ENCODE data around the gene NEUROD4.

The NEUROD4 gene

DNA sequence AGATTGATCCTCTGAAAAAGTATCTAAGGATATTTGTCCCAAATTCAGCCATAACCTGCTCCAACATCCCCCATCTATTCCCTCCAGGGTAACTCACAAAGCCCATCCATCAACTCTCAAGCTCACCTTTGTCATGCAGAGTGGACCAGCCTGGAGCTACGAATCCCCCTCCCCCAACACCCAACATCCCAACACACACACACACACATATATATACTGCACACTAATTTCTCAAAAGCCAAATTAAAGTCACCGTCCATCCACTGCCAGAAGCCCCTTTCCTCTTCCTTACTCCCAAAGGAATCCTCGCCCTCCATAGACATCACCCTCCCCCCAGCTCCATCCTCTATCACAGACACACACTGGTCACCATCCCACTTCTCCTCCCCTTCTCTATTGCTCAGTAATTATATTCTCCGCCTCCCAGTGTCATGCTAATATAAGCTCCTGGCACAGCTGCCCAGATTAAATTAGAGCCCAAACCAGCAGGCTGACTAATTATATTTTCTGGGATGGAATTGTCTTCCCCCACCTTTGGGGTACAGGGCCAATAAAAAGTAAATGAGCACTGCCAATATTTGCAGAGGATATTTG, 21.7 kb upstream of the NEUROD4 start:
- DNase-seq (ENCODE audit: low read depth in 2 of 3, low spot score in 2 of 3) = no peak

DNA sequence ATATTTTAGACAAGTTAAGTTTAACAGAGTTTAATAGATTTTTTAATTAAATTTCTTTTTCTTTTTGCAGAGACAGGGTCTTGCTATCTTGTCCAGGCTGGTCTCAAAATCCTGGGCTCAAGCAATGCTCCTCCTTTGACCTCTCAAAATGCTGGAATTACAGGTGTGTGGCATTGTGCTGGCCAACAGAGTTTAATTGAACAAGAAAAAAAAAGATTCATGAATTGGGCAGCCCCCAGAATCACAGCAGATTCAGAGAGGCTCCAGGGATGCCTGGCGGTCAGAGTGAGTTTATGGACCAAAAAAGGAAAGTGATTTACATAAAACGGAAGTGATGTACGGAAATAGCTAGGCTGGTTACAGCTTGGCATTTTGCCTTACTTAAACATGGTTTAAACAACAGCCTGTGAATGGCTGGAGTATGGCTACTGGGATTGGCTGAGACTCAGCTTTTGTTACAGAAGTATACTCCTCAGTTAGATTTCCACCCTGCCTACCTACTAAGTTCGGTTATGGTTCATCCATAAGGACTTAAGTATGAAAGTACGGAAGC, 20.7 kb upstream of the NEUROD4 start:
- DNase-seq (ENCODE audit: low read depth in 2 of 3, low spot score in 2 of 3) = no peak

DNA sequence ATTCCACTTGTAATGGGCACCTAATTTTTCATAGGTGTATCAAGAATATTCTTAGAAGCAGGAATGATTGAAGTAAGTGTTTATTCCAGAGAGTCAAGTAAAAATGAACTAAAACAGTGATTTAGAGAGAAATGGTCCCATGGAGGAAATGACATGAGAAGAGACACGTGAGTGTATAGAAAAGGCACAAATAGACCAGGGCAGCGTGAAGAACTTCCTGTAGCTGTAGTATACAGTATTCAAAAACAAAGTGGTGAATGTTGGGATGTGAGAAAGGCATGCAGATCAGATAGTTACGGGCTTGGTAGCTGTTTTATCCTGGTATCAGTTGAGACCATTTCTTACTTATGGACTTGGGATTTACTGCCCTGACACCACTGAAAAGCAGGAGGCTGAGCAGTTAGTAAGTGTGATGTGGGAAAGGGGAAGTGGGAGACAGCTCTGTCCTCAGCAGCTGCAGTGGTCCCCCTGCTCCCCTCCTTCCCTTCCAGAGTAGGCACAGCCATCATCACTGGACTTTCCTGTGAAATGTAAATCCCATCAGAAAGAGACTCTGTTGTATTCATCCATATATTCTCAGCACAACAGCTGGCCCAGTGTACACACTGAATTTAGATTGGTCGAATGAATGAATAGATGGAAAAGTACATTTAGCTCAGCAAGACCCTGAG, 18.4 kb upstream of the NEUROD4 start:
- DNase-seq (ENCODE audit: low read depth in 2 of 3, low spot score in 2 of 3) = no peak

DNA sequence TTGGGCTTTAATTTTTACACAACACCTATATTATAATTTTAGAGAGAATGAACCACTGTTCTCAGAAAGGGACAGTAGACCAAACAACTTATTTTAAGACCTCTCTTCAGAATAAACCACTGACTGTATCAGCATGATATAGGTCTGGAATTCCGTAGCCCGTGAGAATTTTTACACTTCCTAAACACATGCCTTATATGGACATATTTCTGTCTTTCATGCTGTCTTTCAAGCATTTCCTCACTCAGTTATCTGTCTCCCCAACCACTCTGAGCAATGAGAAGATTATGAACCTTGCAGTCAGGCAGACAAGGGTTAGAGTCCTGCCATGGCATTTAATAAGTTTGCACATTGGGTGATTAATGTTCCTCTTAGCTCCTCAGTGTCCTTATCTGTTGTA, 17.4 kb upstream of the NEUROD4 start:
- DNase-seq (ENCODE audit: low read depth in 2 of 3, low spot score in 2 of 3) = no peak

DNA sequence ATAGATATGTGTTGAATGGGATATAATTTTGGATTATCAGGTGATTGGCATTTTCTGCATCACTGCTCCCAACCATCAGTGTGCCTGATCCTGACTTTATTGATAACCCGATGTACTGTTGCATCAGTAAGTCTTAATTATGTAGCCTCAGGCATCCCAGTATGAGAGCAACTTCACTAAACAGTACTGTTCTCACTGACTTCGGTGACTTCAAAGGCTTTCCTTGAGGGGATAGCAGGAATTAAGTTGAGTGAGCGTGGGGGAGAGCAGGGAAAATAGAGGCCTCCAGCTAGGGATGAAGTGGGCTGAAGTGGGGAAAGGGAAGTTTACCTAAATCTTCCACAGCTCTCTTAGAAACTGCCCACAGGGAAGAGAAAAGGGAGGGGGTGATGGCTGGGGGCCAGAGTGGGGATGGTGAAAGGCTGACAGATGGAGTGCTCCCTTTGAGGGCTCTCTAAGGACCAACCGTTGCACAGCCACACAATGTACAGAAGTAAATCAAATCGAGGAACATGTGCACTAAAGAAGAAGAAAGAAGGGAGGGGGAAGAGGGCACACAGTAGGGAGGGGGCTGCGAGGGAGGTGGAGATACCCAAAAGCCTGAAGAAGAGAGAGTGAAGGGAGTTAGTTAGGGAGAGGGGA, 10.7 kb upstream of the NEUROD4 start:
- no peak for DNase-seq (ENCODE audit: low read depth in 2 of 3, low spot score in 2 of 3)

DNA sequence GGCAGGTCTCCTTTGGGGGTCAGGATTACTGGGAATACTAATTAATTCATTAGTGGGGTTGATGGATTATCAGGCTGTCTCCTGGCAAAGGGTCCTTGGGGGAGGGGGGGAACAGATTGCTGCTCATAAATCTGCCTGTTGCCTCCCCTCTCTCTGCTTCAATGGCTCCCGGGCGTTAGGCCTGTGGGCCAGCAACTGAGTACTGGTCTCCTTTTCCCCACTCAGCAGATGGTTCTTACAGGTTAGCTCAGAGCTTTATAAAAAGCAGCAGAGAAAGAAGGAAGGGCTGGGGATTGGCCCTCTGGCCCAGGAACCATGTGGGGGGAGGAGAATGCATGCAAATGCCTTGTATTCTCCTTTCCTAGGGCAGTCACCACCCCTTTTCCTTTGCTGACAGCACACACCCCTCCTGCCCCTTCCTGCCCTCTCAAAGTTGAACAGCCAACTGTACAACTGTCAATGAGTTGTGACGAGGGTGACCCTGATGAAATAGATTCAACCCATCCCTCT, 2.3 kb upstream of the NEUROD4 start:
- no peak for DNase-seq (ENCODE audit: low read depth in 2 of 3, low spot score in 2 of 3)

DNA sequence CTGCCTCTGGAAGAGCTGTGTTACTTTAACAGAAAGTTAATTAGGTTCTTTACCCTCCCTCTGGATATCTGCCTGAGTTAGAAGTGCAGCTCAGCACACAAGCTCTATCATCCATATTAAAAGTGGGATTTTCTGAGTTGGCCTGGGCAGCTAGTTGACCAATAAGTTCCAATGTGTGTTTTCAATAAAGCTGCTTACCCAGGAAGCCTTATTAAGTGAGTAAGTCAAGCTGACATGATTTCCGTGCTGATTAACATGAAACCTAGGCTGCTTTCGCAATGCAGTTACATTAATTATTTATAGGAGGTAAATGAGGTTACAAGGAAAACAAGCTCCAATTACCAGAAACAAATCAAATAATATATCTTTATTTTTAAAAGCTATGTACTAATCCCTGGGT, 4.8 kb downstream of the NEUROD4 start:
- no peak for DNase-seq (ENCODE audit: low read depth in 2 of 3, low spot score in 2 of 3)

DNA sequence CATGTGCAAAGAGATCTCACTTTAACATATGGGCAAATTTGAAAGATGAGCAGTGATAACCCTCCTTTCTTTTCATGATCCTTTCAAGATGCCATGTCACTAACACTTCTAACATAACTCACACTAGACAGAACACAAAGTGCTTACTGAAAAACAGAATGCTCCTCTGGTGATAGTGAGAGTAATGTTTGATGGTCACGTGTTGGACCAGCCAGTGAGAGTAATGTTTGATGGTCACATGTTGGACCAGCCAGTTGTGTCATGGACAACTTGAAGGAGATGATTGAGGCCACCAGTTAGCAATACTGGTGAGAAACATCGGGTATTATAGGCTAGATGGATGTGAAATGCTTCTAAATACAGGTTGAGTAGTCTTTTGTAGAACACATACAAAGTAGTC, 5.7 kb downstream of the NEUROD4 start:
- DNase-seq (ENCODE audit: low read depth in 2 of 3, low spot score in 2 of 3) = no peak

DNA sequence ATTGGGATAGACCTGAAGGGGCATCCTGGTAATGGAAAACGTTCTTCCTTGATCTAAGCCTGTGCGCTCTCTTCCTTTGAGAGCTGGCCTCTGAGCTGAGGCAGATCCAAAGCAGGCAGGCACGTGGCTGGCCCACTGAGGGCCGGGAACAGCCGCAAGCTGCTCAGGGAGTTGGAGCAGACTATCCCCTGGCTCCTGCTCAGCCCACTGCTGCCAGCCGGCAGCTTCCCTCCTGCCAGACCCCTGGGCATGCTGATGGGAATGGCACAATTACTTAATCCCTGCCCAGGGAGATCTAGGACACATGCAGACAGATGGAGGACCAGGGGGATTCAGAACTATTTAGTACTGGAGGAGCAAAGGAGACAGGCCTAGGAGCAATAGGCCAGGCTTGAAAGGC, 14.4 kb downstream of the NEUROD4 start:
- DNase-seq (ENCODE audit: low read depth in 2 of 3, low spot score in 2 of 3) = no peak

DNA sequence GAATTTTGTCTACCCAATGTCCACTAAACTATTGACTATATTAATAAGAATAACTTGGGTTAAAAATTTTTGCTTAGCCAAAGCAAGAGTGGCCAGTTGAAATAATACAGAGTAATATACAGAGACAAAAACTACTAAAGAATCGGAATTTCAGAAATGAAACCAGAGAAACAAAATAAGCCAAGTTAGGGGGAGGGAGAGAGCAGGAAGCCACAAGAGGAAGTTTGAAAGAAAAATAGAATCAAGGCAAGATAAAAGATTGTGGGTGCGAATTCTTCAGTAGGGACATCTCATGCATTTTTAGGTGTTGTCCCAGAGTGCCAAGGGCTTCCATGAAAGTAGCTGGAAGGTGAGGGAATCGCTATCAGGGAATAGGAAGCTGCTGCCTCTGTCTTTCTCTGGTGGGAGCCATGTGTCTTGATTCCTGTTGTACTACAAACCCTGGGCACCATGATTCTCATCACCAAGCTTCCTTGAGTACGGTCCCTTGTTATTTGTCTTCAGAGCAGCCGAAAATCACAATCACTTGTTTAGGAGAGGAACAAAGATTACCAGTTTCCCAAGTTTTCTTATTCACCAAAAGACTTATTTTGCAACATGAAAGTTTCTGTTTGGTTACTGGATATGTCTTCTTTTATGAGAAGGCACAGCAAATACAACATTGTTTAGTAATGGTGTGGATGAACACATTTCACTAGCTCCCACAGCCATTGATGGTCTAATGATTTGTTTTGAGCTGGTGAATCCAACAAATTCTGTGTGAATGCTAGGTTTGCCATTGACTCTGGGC, 16.7 kb downstream of the NEUROD4 start:
- no peak for DNase-seq (ENCODE audit: low read depth in 2 of 3, low spot score in 2 of 3)

DNA sequence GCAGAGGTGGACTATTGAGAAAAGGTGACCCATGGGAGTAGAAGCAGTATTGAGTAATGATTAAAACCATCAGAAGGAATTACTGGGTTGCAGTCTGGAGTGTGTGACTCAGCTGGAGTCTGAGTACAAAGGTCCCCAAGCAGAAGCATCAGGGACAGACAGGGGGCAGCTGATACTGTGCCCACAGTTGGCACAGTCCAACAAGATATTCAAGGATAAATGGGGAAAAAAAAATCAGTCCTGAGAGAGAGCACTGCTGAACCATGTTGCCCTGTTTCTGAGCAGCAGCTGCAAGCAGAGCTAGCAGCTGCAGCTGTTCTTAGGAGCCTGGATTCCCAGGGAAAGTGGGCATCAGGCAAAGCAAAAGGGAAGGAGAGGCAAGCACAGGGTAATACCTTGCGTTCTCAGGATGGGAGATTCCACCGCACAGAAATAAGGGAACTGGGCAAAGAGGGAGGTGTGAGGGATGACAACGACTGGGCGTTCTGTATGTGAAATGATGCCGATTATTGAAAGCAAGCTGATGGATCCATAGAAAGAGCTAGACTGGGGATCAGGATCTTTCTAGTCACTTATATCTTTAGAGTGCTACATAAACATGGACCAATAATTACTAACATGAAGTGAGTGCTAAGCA, 17.7 kb downstream of the NEUROD4 start:
- DNase-seq (ENCODE audit: low read depth in 2 of 3, low spot score in 2 of 3) = no peak

DNA sequence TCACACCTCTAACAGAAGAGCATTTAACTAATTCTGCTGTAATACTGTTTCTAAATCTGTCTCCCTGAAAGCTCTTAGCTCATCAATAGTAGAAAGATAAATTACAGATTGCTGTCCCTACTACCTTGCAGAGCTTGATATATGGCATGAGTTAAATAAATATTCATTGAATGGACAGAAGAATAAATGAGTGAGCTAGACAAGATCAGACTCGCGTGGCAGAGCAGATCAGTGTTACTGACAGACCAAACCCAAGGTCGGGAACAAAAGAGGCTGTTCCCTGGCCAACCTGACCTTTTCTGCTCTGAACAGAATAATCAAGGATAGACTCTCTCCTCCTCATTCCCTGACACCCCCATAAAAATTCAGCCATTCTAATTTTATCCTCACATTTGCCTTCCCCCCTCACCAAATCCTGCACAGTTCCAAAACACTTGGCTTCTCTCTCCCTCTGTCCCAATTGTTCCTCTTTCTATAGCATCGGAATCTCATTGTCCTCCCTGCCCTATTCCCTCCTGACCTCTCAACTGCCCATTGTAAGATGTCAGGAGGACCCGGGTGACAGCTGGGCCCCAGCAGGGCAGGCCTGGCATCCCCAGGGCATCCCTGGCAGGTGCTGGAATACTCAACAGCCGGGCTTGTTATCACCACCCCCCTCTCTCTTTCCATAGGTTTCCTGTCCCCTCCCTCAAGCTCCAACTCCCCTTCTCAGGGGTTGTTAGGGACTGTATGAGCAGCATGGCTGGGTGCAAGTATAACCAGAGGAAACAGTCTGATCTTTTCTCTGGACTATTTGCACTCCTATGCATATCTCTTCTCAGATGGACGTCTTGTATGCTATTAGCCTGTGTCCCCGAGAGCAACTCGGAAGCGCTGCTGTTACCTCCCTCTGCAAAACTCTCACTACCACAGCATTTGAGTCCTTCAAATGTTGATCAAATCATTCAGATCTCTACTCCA, 19.9 kb downstream of the NEUROD4 start:
- no peak for DNase-seq (ENCODE audit: low read depth in 2 of 3, low spot score in 2 of 3)

DNA sequence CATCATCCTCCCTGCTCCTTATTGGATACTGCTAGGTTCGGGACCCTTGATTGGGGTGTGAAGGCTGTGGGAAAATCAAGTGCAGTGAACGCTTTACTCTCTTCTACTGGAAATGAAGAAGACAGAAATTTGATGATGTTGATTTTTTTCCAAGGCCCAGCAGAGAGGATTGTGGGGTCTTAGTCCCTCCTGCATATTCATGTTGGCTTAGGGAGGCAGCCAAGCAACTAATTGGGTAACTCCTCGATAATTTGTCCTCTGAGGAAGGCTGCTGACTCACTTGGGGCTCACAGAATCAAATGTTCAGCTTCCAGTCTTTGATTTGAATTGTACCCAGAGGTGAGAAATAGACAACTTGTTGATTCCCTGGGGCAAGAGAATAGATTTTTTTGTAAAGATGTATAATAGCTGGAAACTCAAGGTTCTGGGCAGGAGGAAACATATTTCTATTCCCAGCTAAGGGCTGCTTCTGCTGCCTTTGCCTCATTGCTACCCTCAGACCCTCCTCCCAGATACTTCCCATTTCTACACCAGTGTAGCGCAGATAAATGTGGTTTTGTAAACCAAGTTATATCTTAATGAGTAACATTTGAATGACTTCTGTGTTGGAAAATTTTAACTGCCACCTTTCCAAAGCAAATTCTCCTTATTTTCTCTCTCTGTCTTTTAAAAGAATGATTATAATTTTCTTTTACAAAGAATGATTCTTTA, 21.7 kb downstream of the NEUROD4 start:
- DNase-seq (ENCODE audit: low read depth in 2 of 3, low spot score in 2 of 3) = no peak

DNA sequence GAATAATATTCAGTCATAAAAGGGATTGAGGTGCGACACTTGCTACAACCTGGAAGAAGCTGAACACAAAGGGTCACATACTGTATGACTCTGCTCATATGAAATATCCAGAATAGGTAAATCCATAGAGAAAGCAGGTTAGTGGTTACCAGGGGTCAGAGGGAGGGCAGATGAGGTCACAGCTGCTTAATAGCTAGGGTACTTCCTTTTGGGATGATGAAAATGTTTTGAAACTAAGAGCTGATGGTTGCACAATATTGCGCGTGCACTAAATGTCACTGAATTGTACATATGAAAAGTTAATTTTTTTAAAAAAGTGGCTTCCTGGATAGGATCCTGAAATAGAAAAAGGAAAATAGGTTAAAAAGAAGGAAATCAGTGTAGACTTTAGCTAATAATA, 23.8 kb downstream of the NEUROD4 start:
- DNase-seq (ENCODE audit: low read depth in 2 of 3, low spot score in 2 of 3) = no peak

DNA sequence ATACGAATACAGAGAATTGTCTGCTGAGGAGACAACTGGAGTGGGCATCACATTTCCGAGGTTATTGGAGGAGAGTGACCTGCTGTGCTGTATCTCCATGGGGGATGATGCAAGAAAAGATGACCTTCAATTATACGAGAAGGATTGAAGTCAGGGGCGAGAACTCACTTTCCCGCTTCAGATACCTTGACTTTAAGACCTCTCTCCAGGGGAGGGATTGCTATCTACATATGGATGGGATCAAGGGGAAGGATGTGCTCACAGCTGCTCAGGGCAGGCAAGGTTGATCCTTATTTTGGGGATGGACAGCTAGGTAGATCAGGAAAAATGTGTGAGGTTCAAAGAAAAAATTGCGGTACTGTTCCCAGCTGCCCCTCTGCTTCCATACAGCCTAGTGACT, 24.4 kb downstream of the NEUROD4 start:
- no peak for DNase-seq (ENCODE audit: low read depth in 2 of 3, low spot score in 2 of 3)

DNA sequence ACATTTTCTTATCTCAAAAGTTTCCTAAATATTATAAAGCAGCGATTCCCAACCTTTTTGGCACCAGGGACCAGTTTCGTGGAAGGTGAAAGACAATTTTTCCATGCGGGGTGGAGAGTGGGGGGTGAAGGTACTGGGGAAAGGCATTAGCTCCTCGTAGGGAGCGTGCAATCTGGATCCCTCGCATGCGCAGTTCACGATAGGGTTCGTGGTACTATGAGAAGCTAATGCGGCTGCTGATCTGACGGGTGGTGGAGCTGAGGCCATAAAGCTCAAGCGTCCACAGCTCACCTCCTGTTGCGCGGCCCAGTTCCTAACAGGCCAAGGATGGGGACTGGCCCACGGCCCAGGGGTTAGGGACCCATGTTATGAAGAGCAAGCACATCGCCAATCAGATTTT, 29.9 kb downstream of the NEUROD4 start:
- no peak for DNase-seq (ENCODE audit: low read depth in 2 of 3, low spot score in 2 of 3)

DNA sequence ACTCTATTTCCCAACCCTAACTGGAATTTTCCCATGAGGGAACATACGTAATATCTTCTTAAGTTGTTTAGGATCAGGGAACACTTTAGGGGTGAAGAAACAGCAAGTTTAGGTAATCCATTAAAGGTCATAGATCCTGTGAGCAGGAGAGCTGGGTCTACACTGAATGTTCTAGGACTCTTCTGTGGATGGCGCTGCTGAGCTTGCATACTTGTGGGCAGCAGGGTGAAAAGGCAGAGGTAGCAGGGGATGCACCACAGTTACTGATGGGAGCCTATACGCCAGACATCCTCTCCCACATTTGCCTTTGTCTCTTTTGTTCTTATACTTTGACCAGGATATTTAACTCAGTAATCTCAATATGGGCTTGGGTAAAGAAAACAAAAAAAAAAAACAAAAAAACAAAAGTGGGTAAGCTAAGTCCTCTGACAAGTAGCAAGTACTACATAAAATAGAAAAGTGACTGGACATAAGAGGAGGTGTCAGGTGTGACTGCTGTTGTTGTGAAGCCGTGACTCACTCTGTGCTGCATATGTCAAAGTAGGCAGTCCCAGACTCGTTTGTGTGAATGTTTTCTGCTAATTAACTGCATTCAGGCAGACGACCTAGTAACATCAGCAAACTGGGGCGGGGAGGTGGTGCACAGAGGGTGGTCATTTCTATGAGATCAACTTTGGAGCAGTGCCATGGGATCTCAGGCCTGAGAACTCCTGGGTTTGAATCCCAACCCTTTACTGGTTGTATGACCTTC, 31.6 kb downstream of the NEUROD4 start:
- no peak for DNase-seq (ENCODE audit: low read depth in 2 of 3, low spot score in 2 of 3)

DNA sequence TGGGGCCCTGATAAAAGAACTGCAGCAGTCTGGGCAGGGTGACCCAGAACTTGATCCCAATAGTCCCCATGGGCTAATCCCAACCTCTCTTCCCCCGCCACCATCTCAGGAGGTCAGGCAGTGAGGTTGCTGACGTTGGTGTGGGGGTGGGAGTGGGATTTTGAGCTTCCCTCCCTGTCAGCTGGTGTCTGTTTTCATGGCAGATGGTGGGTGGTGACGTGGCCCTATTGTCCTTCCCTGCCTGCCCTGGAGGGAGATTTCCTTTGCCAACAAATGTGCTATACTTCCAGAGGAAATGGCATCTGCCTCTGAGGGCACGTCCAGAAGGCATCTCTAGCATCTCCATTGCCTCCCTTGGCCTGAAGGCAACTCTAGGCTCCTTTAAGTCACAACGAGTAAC, 37.7 kb downstream of the NEUROD4 start:
- no peak for DNase-seq (ENCODE audit: low read depth in 2 of 3, low spot score in 2 of 3)

DNA sequence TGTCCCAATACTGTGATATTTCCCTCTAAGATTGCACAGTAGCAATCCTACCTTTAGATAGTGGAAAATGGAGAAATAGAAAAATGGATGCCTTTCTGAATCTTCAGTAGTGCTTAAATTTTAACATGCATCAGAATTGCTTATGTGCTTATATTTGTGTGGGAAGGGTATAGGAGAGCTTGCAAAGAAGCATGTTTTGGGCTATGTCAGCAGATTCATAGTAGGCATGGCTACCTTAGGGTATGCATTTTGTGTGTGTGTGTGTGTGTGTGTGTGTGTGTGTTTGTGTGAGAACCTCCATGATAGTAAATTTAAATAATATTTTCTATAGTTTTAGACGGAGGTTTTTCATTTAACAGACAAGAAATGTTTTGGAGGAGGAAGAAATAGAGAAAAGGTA, 38.3 kb downstream of the NEUROD4 start:
- no peak for DNase-seq (ENCODE audit: low read depth in 2 of 3, low spot score in 2 of 3)
